Measurements from ENCODE around the gene HEATR9.

HEATR9 gene

GRCh38 chr17:35894206-35894605, 25.5 kb upstream of the HEATR9 start:
- H3K36me3 ChIP-seq (ENCODE audit: control insufficient read depth, insufficient read depth, low read length) = no peaks in the 10 kb centered on the region
- H3K9me3 ChIP-seq (ENCODE audit: control insufficient read depth, low read length) = no peaks in the 10 kb centered on the region
- no peak overlapping the region for H3K27ac ChIP-seq (ENCODE audit: insufficient read depth, low read length, poor library complexity, severe bottlenecking)
- H3K27me3 ChIP-seq (replicated peaks; ENCODE audit: control insufficient read depth, insufficient read depth, low read length, poor library complexity, severe bottlenecking) = no peaks in the 10 kb centered on the region
- no peak overlapping the region for H3K4me3 ChIP-seq (ENCODE audit: insufficient read depth, low read depth, low read length, poor library complexity, severe bottlenecking)
- H3K4me1 ChIP-seq (ENCODE audit: control insufficient read depth, insufficient read depth, low read length, poor library complexity, severe bottlenecking) = peaks cover 3% of the 10 kb centered on the region
- no peak for DNase-seq

DNA sequence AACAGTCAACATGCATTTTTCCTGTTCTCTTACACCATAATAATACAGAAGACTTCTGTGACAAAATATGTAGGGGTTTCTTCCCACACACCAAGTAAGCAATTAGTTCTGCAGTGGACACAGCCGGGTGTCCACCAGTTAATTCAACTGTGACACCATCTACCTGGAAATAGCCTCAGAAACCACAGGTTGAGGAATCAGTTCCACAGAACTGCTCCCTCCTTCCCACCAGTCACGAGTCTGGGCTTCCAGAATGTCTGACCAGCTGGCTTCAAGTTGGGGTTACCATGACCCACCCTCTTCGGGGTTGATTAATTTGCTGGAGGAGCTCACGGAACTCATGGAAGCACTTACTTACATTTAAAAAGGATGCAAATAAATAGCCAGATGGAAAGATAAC, 25.1 kb upstream of the HEATR9 start:
- Histone ChIP-seq H3K9me3 (ENCODE audit: control insufficient read depth, low read length) (no peaks in the 10 kb centered on the region), H3K4me1 (ENCODE audit: control insufficient read depth, insufficient read depth, low read length, poor library complexity, severe bottlenecking) (peaks cover under 1% of the 10 kb centered on the region), H3K27ac (ENCODE audit: insufficient read depth, low read length, poor library complexity, severe bottlenecking) (no peak overlapping the region), H3K36me3 (ENCODE audit: control insufficient read depth, insufficient read depth, low read length) (no peaks in the 10 kb centered on the region), H3K27me3 (replicated peaks; ENCODE audit: control insufficient read depth, insufficient read depth, low read length, poor library complexity, severe bottlenecking) (no peaks in the 10 kb centered on the region), H3K4me3 (ENCODE audit: insufficient read depth, low read depth, low read length, poor library complexity, severe bottlenecking) (no peak overlapping the region)
- DNase-seq = no peak

DNA sequence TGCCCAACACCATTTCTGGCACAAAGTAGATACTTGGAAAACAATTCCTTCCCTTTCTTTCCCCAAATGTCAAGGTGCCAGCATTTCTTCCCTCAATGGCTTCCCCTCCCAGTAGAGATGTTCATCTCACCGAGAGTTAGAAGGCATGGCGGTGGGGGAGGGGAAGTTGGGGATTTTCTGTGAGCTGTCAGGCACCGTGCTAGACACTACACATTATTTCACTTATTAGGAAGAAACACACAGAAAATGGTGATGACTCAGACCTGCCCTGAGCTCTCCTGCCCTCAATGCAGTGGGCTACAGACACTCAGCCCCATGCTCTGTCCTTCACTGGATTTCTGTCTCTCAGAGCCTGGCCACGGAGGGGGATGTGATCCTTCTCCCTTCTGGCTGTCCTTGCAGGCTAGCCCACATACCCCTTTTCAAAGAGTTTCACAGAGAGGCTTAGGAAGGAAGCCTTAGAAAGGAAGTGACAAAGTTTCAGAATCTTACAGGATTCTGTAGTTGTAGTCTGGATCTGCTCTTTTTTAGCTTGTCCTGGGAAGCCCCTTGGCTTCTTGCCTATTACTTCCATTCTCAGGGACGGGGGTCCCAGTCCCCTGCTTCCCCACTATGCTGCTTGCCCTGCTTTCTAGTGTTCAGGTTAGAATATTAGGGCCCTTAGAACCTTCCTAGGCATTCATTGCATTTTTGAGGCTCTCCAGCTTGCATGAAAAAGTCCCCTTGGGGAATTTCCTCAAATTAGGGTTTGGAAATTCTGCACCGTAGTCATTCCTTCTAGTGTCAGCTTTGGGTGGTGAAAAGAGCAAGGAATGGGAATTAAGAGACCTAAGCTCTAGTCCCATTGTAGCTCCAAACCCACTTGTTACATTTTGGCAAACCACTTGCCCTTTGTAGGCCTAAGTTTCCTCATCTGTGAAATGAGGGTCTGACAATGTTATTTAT, 23.7 kb upstream of the HEATR9 start:
- no peaks in the 10 kb centered on the region for H3K4me1 ChIP-seq (ENCODE audit: control insufficient read depth, insufficient read depth, low read length, poor library complexity, severe bottlenecking)
- H3K27ac ChIP-seq (ENCODE audit: insufficient read depth, low read length, poor library complexity, severe bottlenecking) = no peak overlapping the region
- DNase-seq = peak in 1 of 3 donors; percentile 47
- H3K9me3 ChIP-seq (ENCODE audit: control insufficient read depth, low read length) = no peaks in the 10 kb centered on the region
- no peaks in the 10 kb centered on the region for H3K27me3 ChIP-seq (replicated peaks; ENCODE audit: control insufficient read depth, insufficient read depth, low read length, poor library complexity, severe bottlenecking)
- no peak overlapping the region for H3K4me3 ChIP-seq (ENCODE audit: insufficient read depth, low read depth, low read length, poor library complexity, severe bottlenecking)
- H3K36me3 ChIP-seq (ENCODE audit: control insufficient read depth, insufficient read depth, low read length) = no peaks in the 10 kb centered on the region

DNA sequence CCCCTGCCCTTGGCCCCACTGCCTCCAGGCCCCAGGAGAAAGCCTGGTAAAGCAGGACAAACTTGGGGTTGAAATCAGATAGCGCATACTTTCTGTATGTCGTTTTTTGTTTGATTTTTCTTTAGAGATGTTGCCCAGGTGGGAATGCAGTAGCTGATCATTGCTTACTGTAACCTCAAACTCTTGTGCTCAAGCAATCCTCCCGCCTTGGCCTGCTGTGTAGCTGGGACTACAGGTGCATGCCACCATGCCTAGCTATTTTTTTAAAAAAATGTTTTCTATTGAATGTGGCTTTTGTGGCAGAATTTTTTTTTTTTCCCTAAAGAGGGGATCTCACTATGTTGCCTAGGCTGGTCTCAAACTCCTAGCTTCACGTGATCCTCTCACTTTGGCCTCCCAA, 22.6 kb upstream of the HEATR9 start:
- Histone ChIP-seq H3K36me3 (ENCODE audit: control insufficient read depth, insufficient read depth, low read length) (no peaks in the 10 kb centered on the region), H3K9me3 (ENCODE audit: control insufficient read depth, low read length) (no peaks in the 10 kb centered on the region), H3K4me3 (ENCODE audit: insufficient read depth, low read depth, low read length, poor library complexity, severe bottlenecking) (no peak overlapping the region), H3K4me1 (ENCODE audit: control insufficient read depth, insufficient read depth, low read length, poor library complexity, severe bottlenecking) (no peaks in the 10 kb centered on the region), H3K27ac (ENCODE audit: insufficient read depth, low read length, poor library complexity, severe bottlenecking) (no peak overlapping the region), H3K27me3 (replicated peaks; ENCODE audit: control insufficient read depth, insufficient read depth, low read length, poor library complexity, severe bottlenecking) (no peaks in the 10 kb centered on the region)
- no peak for DNase-seq

DNA sequence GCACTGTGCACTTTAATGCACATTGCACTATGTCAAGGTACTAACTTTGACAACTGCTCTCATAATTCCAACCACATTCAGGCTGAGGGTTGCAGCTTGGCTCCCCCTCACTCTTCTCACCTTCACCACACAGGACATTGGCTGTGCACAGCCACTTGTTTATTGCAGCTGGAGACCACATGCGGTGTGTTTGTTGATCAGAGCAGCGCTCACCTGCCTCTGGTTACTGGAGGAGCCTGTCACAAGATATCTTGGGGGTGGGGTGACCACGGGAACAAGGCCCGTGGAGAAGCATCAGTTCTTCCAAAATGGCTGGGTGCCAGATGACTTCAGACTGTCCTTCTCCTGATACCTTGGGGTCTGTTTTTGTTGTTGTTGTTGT, 22.1 kb upstream of the HEATR9 start:
- DNase-seq = peak; percentile 37 to 54 (median 53)
- H3K4me1 ChIP-seq (ENCODE audit: control insufficient read depth, insufficient read depth, low read length, poor library complexity, severe bottlenecking) = no peaks in the 10 kb centered on the region
- H3K4me3 ChIP-seq (ENCODE audit: insufficient read depth, low read depth, low read length, poor library complexity, severe bottlenecking) = no peak overlapping the region
- no peak overlapping the region for H3K27ac ChIP-seq (ENCODE audit: insufficient read depth, low read length, poor library complexity, severe bottlenecking)
- H3K9me3 ChIP-seq (ENCODE audit: control insufficient read depth, low read length) = no peaks in the 10 kb centered on the region
- no peaks in the 10 kb centered on the region for H3K36me3 ChIP-seq (ENCODE audit: control insufficient read depth, insufficient read depth, low read length)
- no peaks in the 10 kb centered on the region for H3K27me3 ChIP-seq (replicated peaks; ENCODE audit: control insufficient read depth, insufficient read depth, low read length, poor library complexity, severe bottlenecking)

DNA sequence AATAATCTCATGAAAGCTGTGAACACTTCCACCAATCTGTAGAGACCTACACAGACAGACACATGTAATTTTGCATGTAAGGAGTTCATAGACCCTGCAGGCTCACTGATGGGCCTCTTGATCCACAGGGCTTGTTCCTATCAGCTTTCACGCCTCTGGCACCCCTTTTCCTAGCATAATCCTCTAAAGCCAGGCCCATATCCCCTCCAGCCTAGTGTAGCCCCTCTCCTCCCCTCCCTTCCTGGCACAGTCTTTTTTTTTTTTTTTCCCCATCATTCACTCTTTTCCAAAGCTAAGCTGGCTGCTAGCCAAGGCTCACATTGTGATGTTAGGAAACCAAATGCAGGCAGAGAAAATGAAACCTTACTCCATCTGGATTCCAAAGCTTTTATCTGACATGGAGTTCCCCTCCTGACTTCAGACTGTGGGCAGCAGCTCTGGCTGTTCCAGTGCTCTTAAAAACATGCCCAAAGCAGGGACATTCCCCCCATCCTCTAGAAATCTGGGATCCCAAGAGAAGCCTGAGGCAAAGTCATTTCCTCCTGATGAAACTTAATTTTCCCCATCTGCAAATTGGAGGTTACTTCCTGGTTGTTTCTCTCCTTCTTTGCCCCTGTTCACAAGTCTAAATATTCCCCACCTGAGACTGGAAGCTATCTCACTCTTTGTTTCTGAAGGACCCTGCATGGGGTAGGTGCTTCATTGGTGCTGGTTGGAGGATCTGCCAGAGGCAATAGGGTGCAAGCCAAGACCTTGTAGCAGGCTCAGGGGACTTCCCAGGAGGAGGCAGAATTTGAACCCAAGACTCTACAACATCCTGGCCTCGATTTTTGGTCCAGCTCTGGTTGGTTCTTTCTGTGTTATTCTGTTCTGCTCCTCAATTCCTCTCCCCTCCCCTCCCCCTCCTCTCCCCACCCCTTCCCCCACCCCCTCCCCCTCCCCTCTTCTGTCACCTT, 21.4 kb upstream of the HEATR9 start:
- DNase-seq = no peak
- Histone ChIP-seq H3K9me3 (ENCODE audit: control insufficient read depth, low read length) (no peaks in the 10 kb centered on the region), H3K36me3 (ENCODE audit: control insufficient read depth, insufficient read depth, low read length) (no peaks in the 10 kb centered on the region), H3K27me3 (replicated peaks; ENCODE audit: control insufficient read depth, insufficient read depth, low read length, poor library complexity, severe bottlenecking) (no peaks in the 10 kb centered on the region), H3K4me3 (ENCODE audit: insufficient read depth, low read depth, low read length, poor library complexity, severe bottlenecking) (no peak overlapping the region), H3K27ac (ENCODE audit: insufficient read depth, low read length, poor library complexity, severe bottlenecking) (peak overlapping the region; percentile 9), H3K4me1 (ENCODE audit: control insufficient read depth, insufficient read depth, low read length, poor library complexity, severe bottlenecking) (no peaks in the 10 kb centered on the region)

DNA sequence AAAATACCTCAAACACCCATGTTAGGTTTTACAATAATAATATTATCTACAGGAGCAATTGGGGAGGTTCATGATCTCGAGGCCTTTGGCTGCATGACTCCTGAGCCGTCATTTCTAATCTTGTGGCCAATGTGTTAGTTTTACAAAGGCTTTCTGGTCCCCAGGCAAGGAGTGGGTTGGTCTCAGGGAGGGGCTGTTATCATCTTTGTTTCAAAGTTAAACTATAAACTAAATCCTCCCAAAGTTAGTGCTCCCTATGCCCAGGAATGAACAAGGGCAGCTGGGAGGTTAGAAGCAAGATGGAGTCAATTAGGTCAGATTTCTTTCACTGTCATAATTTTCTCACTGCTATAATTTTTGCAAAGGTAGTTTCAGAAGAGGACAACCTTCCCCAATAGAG, 20.6 kb upstream of the HEATR9 start:
- Histone ChIP-seq H3K4me3 (ENCODE audit: insufficient read depth, low read depth, low read length, poor library complexity, severe bottlenecking) (no peak overlapping the region), H3K4me1 (ENCODE audit: control insufficient read depth, insufficient read depth, low read length, poor library complexity, severe bottlenecking) (no peaks in the 10 kb centered on the region), H3K27me3 (replicated peaks; ENCODE audit: control insufficient read depth, insufficient read depth, low read length, poor library complexity, severe bottlenecking) (no peaks in the 10 kb centered on the region), H3K36me3 (ENCODE audit: control insufficient read depth, insufficient read depth, low read length) (no peaks in the 10 kb centered on the region), H3K27ac (ENCODE audit: insufficient read depth, low read length, poor library complexity, severe bottlenecking) (no peak overlapping the region), H3K9me3 (ENCODE audit: control insufficient read depth, low read length) (no peaks in the 10 kb centered on the region)
- no peak for DNase-seq

DNA sequence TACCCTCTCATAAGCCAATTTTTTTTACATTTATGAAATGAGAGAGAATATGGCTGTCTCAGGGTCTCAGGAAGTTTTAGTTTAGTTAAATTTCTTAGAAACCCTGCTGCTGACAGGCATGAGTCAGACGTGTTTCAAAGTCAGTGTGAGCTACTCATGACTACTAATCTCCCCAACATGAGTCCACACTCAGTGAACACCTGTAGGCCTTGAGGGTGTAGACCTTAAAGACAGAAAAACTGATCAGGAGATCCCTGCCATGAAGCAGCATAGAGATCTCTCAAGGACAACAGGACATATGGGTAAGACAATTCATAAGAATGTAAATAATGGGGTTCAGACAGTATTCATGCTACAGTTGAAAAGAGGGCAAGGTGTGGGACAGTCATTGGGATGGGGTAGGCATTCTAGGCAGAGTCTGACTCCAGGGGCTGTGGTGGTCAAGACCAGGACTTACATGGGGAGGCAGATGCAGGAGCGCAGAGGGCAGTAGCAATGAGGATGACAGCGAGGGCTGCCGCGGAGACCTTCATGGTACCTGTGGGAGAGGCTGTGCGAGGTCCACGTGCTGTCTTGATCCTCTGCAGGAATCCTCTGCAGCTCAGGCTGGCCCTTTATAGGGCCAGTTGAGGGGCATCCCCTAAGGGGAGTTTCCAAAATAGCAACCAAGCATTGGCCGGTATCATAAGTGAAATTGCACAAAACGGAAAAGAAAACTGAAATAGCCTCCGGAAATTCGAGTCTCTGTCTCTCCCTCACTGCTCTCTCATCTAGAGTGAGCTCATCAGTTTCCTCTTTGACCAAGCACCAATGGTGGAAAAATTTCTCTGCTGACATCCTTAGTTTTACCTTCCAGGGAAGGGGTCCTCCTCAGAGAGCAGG, 11.3 kb upstream of the HEATR9 start, which contains the start of gene CCL5:
CCL5 (minus strand) TSS at position 588 of the 882 bp plus-strand sequence.
- peak; percentile 35 to 62 (median 39) for DNase-seq
- Histone ChIP-seq H3K27ac (ENCODE audit: insufficient read depth, low read length, poor library complexity, severe bottlenecking) (peak within 1 kb of the TSS; percentile 37), H3K4me3 (ENCODE audit: insufficient read depth, low read depth, low read length, poor library complexity, severe bottlenecking) (peak within 1 kb of the TSS; percentile 15), H3K9me3 (ENCODE audit: control insufficient read depth, low read length) (no peaks in the 10 kb centered on the region), H3K27me3 (replicated peaks; ENCODE audit: control insufficient read depth, insufficient read depth, low read length, poor library complexity, severe bottlenecking) (no peaks in the 10 kb centered on the region), H3K4me1 (ENCODE audit: control insufficient read depth, insufficient read depth, low read length, poor library complexity, severe bottlenecking) (no peaks in the 10 kb centered on the region), H3K36me3 (ENCODE audit: control insufficient read depth, insufficient read depth, low read length) (no peaks in the 10 kb centered on the region)

- Histone ChIP-seq H3K36me3 (ENCODE audit: control insufficient read depth, insufficient read depth, low read length) (no peaks in the 10 kb centered on the region), H3K27me3 (replicated peaks; ENCODE audit: control insufficient read depth, insufficient read depth, low read length, poor library complexity, severe bottlenecking) (no peaks in the 10 kb centered on the region), H3K27ac (ENCODE audit: insufficient read depth, low read length, poor library complexity, severe bottlenecking) (no peak overlapping the region), H3K4me3 (ENCODE audit: insufficient read depth, low read depth, low read length, poor library complexity, severe bottlenecking) (no peak overlapping the region), H3K4me1 (ENCODE audit: control insufficient read depth, insufficient read depth, low read length, poor library complexity, severe bottlenecking) (no peaks in the 10 kb centered on the region), H3K9me3 (ENCODE audit: control insufficient read depth, low read length) (no peaks in the 10 kb centered on the region)
- DNase-seq = no peak
Measured at GRCh38 chr17:35878361-35878760, 9.7 kb upstream of the HEATR9 start.
